ENCODE data around the gene SLC39A11.
"Not testable (repeated sequence)": the region's sequence is repeated elsewhere in the genome, so short reads cannot be mapped to it uniquely, and the experiment has no call there.

SLC39A11 gene

GRCh38 chr17:73022694-73023093, 69.8 kb downstream of the SLC39A11 start:
- H3K4me3 Mint-ChIP-seq: no peak overlapping the region
- no peak overlapping the region for H3K27ac Mint-ChIP-seq
- no peak for ATAC-seq
- H3K9me3 Mint-ChIP-seq: peaks cover 16% of the 10 kb centered on the region
- no peak for DNase-seq (ENCODE audit: low spot score in 2 of 2)
- H3K4me1 Mint-ChIP-seq: peaks cover 11% of the 10 kb centered on the region
- H3K36me3 Mint-ChIP-seq: no peaks in the 10 kb centered on the region

GRCh38 chr17:73021771-73022170, 70.7 kb downstream of the SLC39A11 start:
- H3K36me3 Mint-ChIP-seq: no peaks in the 10 kb centered on the region
- DNase-seq (ENCODE audit: low spot score in 2 of 2) (no peak), ATAC-seq (no peak)
- peaks cover 11% of the 10 kb centered on the region for H3K4me1 Mint-ChIP-seq
- no peak overlapping the region for H3K27ac Mint-ChIP-seq
- no peak overlapping the region for H3K4me3 Mint-ChIP-seq
- H3K9me3 Mint-ChIP-seq: peaks cover 16% of the 10 kb centered on the region

- H3K36me3 Mint-ChIP-seq: no peaks in the 10 kb centered on the region
- no peak for ATAC-seq
- H3K4me3 Mint-ChIP-seq: no peak overlapping the region
- DNase-seq (ENCODE audit: low spot score in 2 of 2): no peak
- peaks cover 8% of the 10 kb centered on the region for H3K4me1 Mint-ChIP-seq
- H3K27ac Mint-ChIP-seq: no peak overlapping the region
- peaks cover 14% of the 10 kb centered on the region for H3K9me3 Mint-ChIP-seq
These were observed 72.4 kb downstream of the SLC39A11 start for GRCh38 chr17:73020110-73020509.

GRCh38 chr17:73018599-73018998, 73.9 kb downstream of the SLC39A11 start:
- DNase-seq (ENCODE audit: low spot score in 2 of 2): no peak
- no peak overlapping the region for H3K27ac Mint-ChIP-seq
- H3K36me3 Mint-ChIP-seq: no peaks in the 10 kb centered on the region
- peaks cover 14% of the 10 kb centered on the region for H3K9me3 Mint-ChIP-seq
- no peak overlapping the region for H3K4me3 Mint-ChIP-seq
- H3K4me1 Mint-ChIP-seq: peaks cover 13% of the 10 kb centered on the region
- no peak for ATAC-seq

- Mint-ChIP-seq H3K27ac (no peak overlapping the region), H3K4me3 (no peak overlapping the region), H3K9me3 (peaks cover 14% of the 10 kb centered on the region), H3K36me3 (no peaks in the 10 kb centered on the region), H3K4me1 (peaks cover 8% of the 10 kb centered on the region)
- DNase-seq (ENCODE audit: low spot score in 2 of 2) (no peak), ATAC-seq (no peak)
These were observed 74.8 kb downstream of the SLC39A11 start for GRCh38 chr17:73017658-73018057.

GRCh38 chr17:73015722-73016276, 76.7 kb downstream of the SLC39A11 start:
- peaks cover 14% of the 10 kb centered on the region for H3K4me1 Mint-ChIP-seq
- ATAC-seq (no peak), DNase-seq (ENCODE audit: low spot score in 2 of 2) (no peak)
- H3K36me3 Mint-ChIP-seq: no peaks in the 10 kb centered on the region
- peaks cover 10% of the 10 kb centered on the region for H3K9me3 Mint-ChIP-seq
- no peak overlapping the region for H3K4me3 Mint-ChIP-seq
- no peak overlapping the region for H3K27ac Mint-ChIP-seq

GRCh38 chr17:73013816-73014663, 78.4 kb downstream of the SLC39A11 start:
- DNase-seq (ENCODE audit: low spot score in 2 of 2): no peak
- Mint-ChIP-seq H3K4me1 (peaks cover 16% of the 10 kb centered on the region), H3K4me3 (no peak overlapping the region), H3K9me3 (peaks cover 3% of the 10 kb centered on the region), H3K27ac (no peak overlapping the region), H3K36me3 (no peaks in the 10 kb centered on the region)
- no peak for ATAC-seq

GRCh38 chr17:73013301-73013700, 79.2 kb downstream of the SLC39A11 start:
- Mint-ChIP-seq H3K9me3 (no peaks in the 10 kb centered on the region), H3K27ac (no peak overlapping the region), H3K4me1 (peaks cover 16% of the 10 kb centered on the region), H3K4me3 (no peak overlapping the region), H3K36me3 (no peaks in the 10 kb centered on the region)
- no peak for ATAC-seq
- no peak for DNase-seq (ENCODE audit: low spot score in 2 of 2)

- H3K27ac Mint-ChIP-seq: peak overlapping the region; percentile 81
- peak overlapping the region; percentile 27 for H3K4me3 Mint-ChIP-seq
- no peak for ATAC-seq
- no peaks in the 10 kb centered on the region for H3K9me3 Mint-ChIP-seq
- H3K36me3 Mint-ChIP-seq: no peaks in the 10 kb centered on the region
- H3K4me1 Mint-ChIP-seq: peaks cover 16% of the 10 kb centered on the region
- no peak for DNase-seq (ENCODE audit: low spot score in 2 of 2)
These were observed 81.4 kb downstream of the SLC39A11 start for GRCh38 chr17:73011016-73011486.

- H3K36me3 Mint-ChIP-seq: no peaks in the 10 kb centered on the region
- no peak overlapping the region for H3K27ac Mint-ChIP-seq
- no peak for ATAC-seq
- H3K9me3 Mint-ChIP-seq: no peaks in the 10 kb centered on the region
- DNase-seq (ENCODE audit: low spot score in 2 of 2): no peak
- H3K4me3 Mint-ChIP-seq: no peak overlapping the region
- peaks cover 16% of the 10 kb centered on the region for H3K4me1 Mint-ChIP-seq
These were observed 82.1 kb downstream of the SLC39A11 start for GRCh38 chr17:73010414-73010813.

- no peak for ATAC-seq
- Mint-ChIP-seq H3K9me3 (no peaks in the 10 kb centered on the region), H3K36me3 (no peaks in the 10 kb centered on the region), H3K4me1 (peaks cover 18% of the 10 kb centered on the region), H3K27ac (no peak overlapping the region), H3K4me3 (no peak overlapping the region)
- no peak for DNase-seq (ENCODE audit: low spot score in 2 of 2)
These were observed 85.1 kb downstream of the SLC39A11 start for GRCh38 chr17:73007407-73007806.

- no peaks in the 10 kb centered on the region for H3K36me3 Mint-ChIP-seq
- no peak overlapping the region for H3K27ac Mint-ChIP-seq
- no peak overlapping the region for H3K4me3 Mint-ChIP-seq
- H3K9me3 Mint-ChIP-seq: no peaks in the 10 kb centered on the region
- no peak for DNase-seq (ENCODE audit: low spot score in 2 of 2)
- no peak for ATAC-seq
- peaks cover 12% of the 10 kb centered on the region for H3K4me1 Mint-ChIP-seq
These were observed 87.1 kb downstream of the SLC39A11 start for GRCh38 chr17:73005360-73005759.

- no peak for DNase-seq (ENCODE audit: low spot score in 2 of 2)
- Mint-ChIP-seq H3K27ac (no peak overlapping the region), H3K36me3 (no peaks in the 10 kb centered on the region), H3K4me3 (no peak overlapping the region), H3K4me1 (peaks cover 19% of the 10 kb centered on the region), H3K9me3 (no peaks in the 10 kb centered on the region)
- no peak for ATAC-seq
These were observed 89.0 kb downstream of the SLC39A11 start for GRCh38 chr17:73003487-73003886.

- no peaks in the 10 kb centered on the region for H3K36me3 Mint-ChIP-seq
- peaks cover 22% of the 10 kb centered on the region for H3K4me1 Mint-ChIP-seq
- H3K9me3 Mint-ChIP-seq: no peaks in the 10 kb centered on the region
- no peak overlapping the region for H3K4me3 Mint-ChIP-seq
- DNase-seq (ENCODE audit: low spot score in 2 of 2) (no peak), ATAC-seq (no peak)
- no peak overlapping the region for H3K27ac Mint-ChIP-seq
These were observed 91.7 kb downstream of the SLC39A11 start for GRCh38 chr17:73000832-73001231.

GRCh38 chr17:72999474-72999873, 93.0 kb downstream of the SLC39A11 start:
- not testable (repeated sequence) for H3K4me3 Mint-ChIP-seq; H3K9me3 Mint-ChIP-seq; H3K27ac Mint-ChIP-seq; DNase-seq (ENCODE audit: low spot score in 2 of 2); H3K36me3 Mint-ChIP-seq; ATAC-seq
- H3K4me1 Mint-ChIP-seq: peaks cover 22% of the 10 kb centered on the region

- H3K9me3 Mint-ChIP-seq: no peaks in the 10 kb centered on the region
- no peak overlapping the region for H3K27ac Mint-ChIP-seq
- ATAC-seq (no peak), DNase-seq (ENCODE audit: low spot score in 2 of 2) (no peak)
- no peak overlapping the region for H3K4me3 Mint-ChIP-seq
- H3K4me1 Mint-ChIP-seq: peaks cover 26% of the 10 kb centered on the region
- H3K36me3 Mint-ChIP-seq: no peaks in the 10 kb centered on the region
These were observed 94.1 kb downstream of the SLC39A11 start for GRCh38 chr17:72998343-72998742.
